Measurements from ENCODE around the gene DGKI.

The DGKI gene

GRCh38 chr7:137633133-137633532 lies 213.6 kb downstream of the DGKI start:
- no peaks in the 10 kb centered on the region for H3K27me3 ChIP-seq (ENCODE audit: control insufficient read depth in 5 of 5, insufficient read depth in 4 of 5, low read length in 5 of 5)
- H3K4me3 ChIP-seq (ENCODE audit: low read depth in 1 of 5, low read length in 5 of 5) = no peak overlapping the region
- H3K4me1 ChIP-seq (ENCODE audit: control insufficient read depth in 5 of 5, insufficient read depth in 5 of 5, low read length in 5 of 5) = no peaks in the 10 kb centered on the region
- H3K9ac ChIP-seq (ENCODE audit: low read length in 5 of 5) = no peak overlapping the region
- no peak overlapping the region for H3K27ac ChIP-seq (ENCODE audit: low read depth, low read length)
- no peaks in the 10 kb centered on the region for H3K36me3 ChIP-seq (ENCODE audit: control insufficient read depth in 5 of 5, insufficient read depth in 5 of 5, low read length in 5 of 5)
- H3K9me3 ChIP-seq (ENCODE audit: control insufficient read depth in 5 of 5, low read length in 5 of 5) = no peaks in the 10 kb centered on the region

GRCh38 chr7:137628216-137628615 lies 218.6 kb downstream of the DGKI start:
- Histone ChIP-seq H3K9ac (ENCODE audit: low read length in 5 of 5) (no peak overlapping the region), H3K4me3 (ENCODE audit: low read depth in 1 of 5, low read length in 5 of 5) (no peak overlapping the region), H3K9me3 (ENCODE audit: control insufficient read depth in 5 of 5, low read length in 5 of 5) (no peaks in the 10 kb centered on the region), H3K27me3 (ENCODE audit: control insufficient read depth in 5 of 5, insufficient read depth in 4 of 5, low read length in 5 of 5) (peaks cover 0 to 3% (median 0%) of the 10 kb centered on the region in 5 donors), H3K36me3 (ENCODE audit: control insufficient read depth in 5 of 5, insufficient read depth in 5 of 5, low read length in 5 of 5) (no peaks in the 10 kb centered on the region), H3K27ac (ENCODE audit: low read depth, low read length) (no peak overlapping the region), H3K4me1 (ENCODE audit: control insufficient read depth in 5 of 5, insufficient read depth in 5 of 5, low read length in 5 of 5) (peaks cover 0 to 3% (median 0%) of the 10 kb centered on the region in 5 donors)

- Histone ChIP-seq H3K4me3 (ENCODE audit: low read depth in 1 of 5, low read length in 5 of 5) (no peak overlapping the region), H3K36me3 (ENCODE audit: control insufficient read depth in 5 of 5, insufficient read depth in 5 of 5, low read length in 5 of 5) (no peaks in the 10 kb centered on the region), H3K4me1 (ENCODE audit: control insufficient read depth in 5 of 5, insufficient read depth in 5 of 5, low read length in 5 of 5) (peaks cover 0 to 3% (median 0%) of the 10 kb centered on the region in 5 donors), H3K9me3 (ENCODE audit: control insufficient read depth in 5 of 5, low read length in 5 of 5) (no peaks in the 10 kb centered on the region), H3K27ac (ENCODE audit: low read depth, low read length) (no peak overlapping the region), H3K9ac (ENCODE audit: low read length in 5 of 5) (no peak overlapping the region), H3K27me3 (ENCODE audit: control insufficient read depth in 5 of 5, insufficient read depth in 4 of 5, low read length in 5 of 5) (peaks cover 0 to 3% (median 0%) of the 10 kb centered on the region in 5 donors)
These were observed 220.2 kb downstream of the DGKI start for GRCh38 chr7:137626469-137627067.

GRCh38 chr7:137625197-137625596 lies 221.6 kb downstream of the DGKI start:
- no peak overlapping the region for H3K27ac ChIP-seq (ENCODE audit: low read depth, low read length)
- H3K36me3 ChIP-seq (ENCODE audit: control insufficient read depth in 5 of 5, insufficient read depth in 5 of 5, low read length in 5 of 5) = no peaks in the 10 kb centered on the region

GRCh38 chr7:137619181-137619580 lies 227.6 kb downstream of the DGKI start:
- Histone ChIP-seq H3K4me1 (ENCODE audit: control insufficient read depth in 5 of 5, insufficient read depth in 5 of 5, low read length in 5 of 5) (no peaks in the 10 kb centered on the region), H3K27ac (ENCODE audit: low read depth, low read length) (no peak overlapping the region), H3K9me3 (ENCODE audit: control insufficient read depth in 5 of 5, low read length in 5 of 5) (no peaks in the 10 kb centered on the region), H3K27me3 (ENCODE audit: control insufficient read depth in 5 of 5, insufficient read depth in 4 of 5, low read length in 5 of 5) (no peaks in the 10 kb centered on the region), H3K4me3 (ENCODE audit: low read depth in 1 of 5, low read length in 5 of 5) (no peak overlapping the region), H3K36me3 (ENCODE audit: control insufficient read depth in 5 of 5, insufficient read depth in 5 of 5, low read length in 5 of 5) (no peaks in the 10 kb centered on the region), H3K9ac (ENCODE audit: low read length in 5 of 5) (no peak overlapping the region)

More at GRCh38 chr7:137625197-137625596, 221.6 kb downstream of the DGKI start:
- no peaks in the 10 kb centered on the region for H3K9me3 ChIP-seq (ENCODE audit: control insufficient read depth in 5 of 5, low read length in 5 of 5)
- H3K4me3 ChIP-seq (ENCODE audit: low read depth in 1 of 5, low read length in 5 of 5) = no peak overlapping the region
- H3K4me1 ChIP-seq (ENCODE audit: control insufficient read depth in 5 of 5, insufficient read depth in 5 of 5, low read length in 5 of 5) = peaks cover 0 to 3% (median 0%) of the 10 kb centered on the region in 5 donors
- H3K27me3 ChIP-seq (ENCODE audit: control insufficient read depth in 5 of 5, insufficient read depth in 4 of 5, low read length in 5 of 5) = peaks cover 0 to 3% (median 0%) of the 10 kb centered on the region in 5 donors
- no peak overlapping the region for H3K9ac ChIP-seq (ENCODE audit: low read length in 5 of 5)

GRCh38 chr7:137618748-137619147 lies 228.0 kb downstream of the DGKI start:
- no peak overlapping the region for H3K9ac ChIP-seq (ENCODE audit: low read length in 5 of 5)
- H3K4me3 ChIP-seq (ENCODE audit: low read depth in 1 of 5, low read length in 5 of 5) = no peak overlapping the region
- no peaks in the 10 kb centered on the region for H3K4me1 ChIP-seq (ENCODE audit: control insufficient read depth in 5 of 5, insufficient read depth in 5 of 5, low read length in 5 of 5)
- H3K36me3 ChIP-seq (ENCODE audit: control insufficient read depth in 5 of 5, insufficient read depth in 5 of 5, low read length in 5 of 5) = no peaks in the 10 kb centered on the region
- H3K27ac ChIP-seq (ENCODE audit: low read depth, low read length) = no peak overlapping the region
- no peaks in the 10 kb centered on the region for H3K9me3 ChIP-seq (ENCODE audit: control insufficient read depth in 5 of 5, low read length in 5 of 5)
- H3K27me3 ChIP-seq (ENCODE audit: control insufficient read depth in 5 of 5, insufficient read depth in 4 of 5, low read length in 5 of 5) = no peaks in the 10 kb centered on the region

GRCh38 chr7:137613006-137613525 lies 233.7 kb downstream of the DGKI start:
- Histone ChIP-seq H3K9ac (ENCODE audit: low read length in 5 of 5) (no peak overlapping the region), H3K9me3 (ENCODE audit: control insufficient read depth in 5 of 5, low read length in 5 of 5) (no peaks in the 10 kb centered on the region), H3K36me3 (ENCODE audit: control insufficient read depth in 5 of 5, insufficient read depth in 5 of 5, low read length in 5 of 5) (no peaks in the 10 kb centered on the region), H3K4me3 (ENCODE audit: low read depth in 1 of 5, low read length in 5 of 5) (no peak overlapping the region), H3K27ac (ENCODE audit: low read depth, low read length) (no peak overlapping the region), H3K4me1 (ENCODE audit: control insufficient read depth in 5 of 5, insufficient read depth in 5 of 5, low read length in 5 of 5) (no peaks in the 10 kb centered on the region), H3K27me3 (ENCODE audit: control insufficient read depth in 5 of 5, insufficient read depth in 4 of 5, low read length in 5 of 5) (no peaks in the 10 kb centered on the region)

GRCh38 chr7:137611606-137612005 lies 235.2 kb downstream of the DGKI start:
- Histone ChIP-seq H3K27ac (ENCODE audit: low read depth, low read length) (no peak overlapping the region), H3K9me3 (ENCODE audit: control insufficient read depth in 5 of 5, low read length in 5 of 5) (no peaks in the 10 kb centered on the region), H3K4me1 (ENCODE audit: control insufficient read depth in 5 of 5, insufficient read depth in 5 of 5, low read length in 5 of 5) (no peaks in the 10 kb centered on the region), H3K4me3 (ENCODE audit: low read depth in 1 of 5, low read length in 5 of 5) (no peak overlapping the region), H3K9ac (ENCODE audit: low read length in 5 of 5) (no peak overlapping the region), H3K36me3 (ENCODE audit: control insufficient read depth in 5 of 5, insufficient read depth in 5 of 5, low read length in 5 of 5) (no peaks in the 10 kb centered on the region), H3K27me3 (ENCODE audit: control insufficient read depth in 5 of 5, insufficient read depth in 4 of 5, low read length in 5 of 5) (no peaks in the 10 kb centered on the region)

GRCh38 chr7:137609500-137609899 lies 237.3 kb downstream of the DGKI start:
- Histone ChIP-seq H3K27ac (ENCODE audit: low read depth, low read length) (no peak overlapping the region), H3K9ac (ENCODE audit: low read length in 5 of 5) (no peak overlapping the region), H3K36me3 (ENCODE audit: control insufficient read depth in 5 of 5, insufficient read depth in 5 of 5, low read length in 5 of 5) (no peaks in the 10 kb centered on the region), H3K9me3 (ENCODE audit: control insufficient read depth in 5 of 5, low read length in 5 of 5) (no peaks in the 10 kb centered on the region), H3K4me1 (ENCODE audit: control insufficient read depth in 5 of 5, insufficient read depth in 5 of 5, low read length in 5 of 5) (no peaks in the 10 kb centered on the region), H3K27me3 (ENCODE audit: control insufficient read depth in 5 of 5, insufficient read depth in 4 of 5, low read length in 5 of 5) (no peaks in the 10 kb centered on the region), H3K4me3 (ENCODE audit: low read depth in 1 of 5, low read length in 5 of 5) (no peak overlapping the region)

- no peaks in the 10 kb centered on the region for H3K4me1 ChIP-seq (ENCODE audit: control insufficient read depth in 5 of 5, insufficient read depth in 5 of 5, low read length in 5 of 5)
- H3K27ac ChIP-seq (ENCODE audit: low read depth, low read length) = no peak overlapping the region
- no peaks in the 10 kb centered on the region for H3K27me3 ChIP-seq (ENCODE audit: control insufficient read depth in 5 of 5, insufficient read depth in 4 of 5, low read length in 5 of 5)
- H3K36me3 ChIP-seq (ENCODE audit: control insufficient read depth in 5 of 5, insufficient read depth in 5 of 5, low read length in 5 of 5) = no peaks in the 10 kb centered on the region
- H3K9me3 ChIP-seq (ENCODE audit: control insufficient read depth in 5 of 5, low read length in 5 of 5) = no peaks in the 10 kb centered on the region
- H3K4me3 ChIP-seq (ENCODE audit: low read depth in 1 of 5, low read length in 5 of 5) = no peak overlapping the region
- no peak overlapping the region for H3K9ac ChIP-seq (ENCODE audit: low read length in 5 of 5)
These were observed 240.6 kb downstream of the DGKI start for GRCh38 chr7:137606061-137606674.

Measured in subcutaneous abdominal adipose tissue (tissue), 5 donors.